IPS-18c (cell line): ENCODE measurements around the gene DNAH8.

Experiments
- H3K4me3 ChIP-seq: 2 replicates; pipeline ENCODE4 v1.7.0; 2013; ENCODE audit warnings: low read depth, mild to moderate bottlenecking, low read length, moderate library complexity; ENCODE audit not compliant: insufficient read depth
- H3K9me3 ChIP-seq: one replicate; pipeline ENCODE4 v1.6.1; 2013; ENCODE audit warnings: mild to moderate bottlenecking, low read length, moderate library complexity; ENCODE audit not compliant: control insufficient read depth, insufficient read depth

Gene DNAH8

DNA sequence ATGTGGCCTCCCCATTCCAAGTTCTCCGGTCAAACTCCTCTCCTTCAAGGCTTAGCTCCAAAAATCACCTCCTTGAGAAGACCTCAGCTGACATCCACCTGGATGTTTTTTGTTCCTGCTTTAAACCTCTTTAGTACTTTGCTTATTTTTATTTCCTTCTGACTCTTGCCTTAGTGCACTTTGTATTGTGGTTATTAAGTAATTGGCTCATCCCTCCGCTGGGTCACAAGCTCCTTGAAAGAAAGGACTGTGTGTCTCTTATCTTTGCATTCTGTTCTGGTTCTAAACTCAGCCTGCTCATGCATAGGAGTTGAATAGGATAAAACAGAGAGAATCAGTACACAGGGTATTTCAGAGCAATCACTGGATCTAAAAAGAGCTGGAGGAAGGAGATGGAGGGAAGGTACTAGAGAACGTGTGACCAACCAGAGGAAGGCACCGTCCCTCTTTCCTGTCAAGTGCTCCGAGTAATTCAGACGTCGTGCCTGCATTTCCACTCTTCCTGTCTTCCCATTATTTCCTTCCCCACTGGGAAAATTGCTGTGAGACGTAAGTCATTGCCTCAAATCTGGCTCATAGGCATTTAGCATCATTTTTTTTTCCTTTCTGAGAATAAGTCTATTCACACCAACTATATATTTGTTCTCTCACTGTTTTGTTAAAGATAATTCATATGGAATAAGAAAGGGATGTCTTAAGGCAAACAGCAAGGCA, 273.8 kb downstream of the DNAH8 start:
- no peak overlapping the region for H3K4me3 ChIP-seq

DNA sequence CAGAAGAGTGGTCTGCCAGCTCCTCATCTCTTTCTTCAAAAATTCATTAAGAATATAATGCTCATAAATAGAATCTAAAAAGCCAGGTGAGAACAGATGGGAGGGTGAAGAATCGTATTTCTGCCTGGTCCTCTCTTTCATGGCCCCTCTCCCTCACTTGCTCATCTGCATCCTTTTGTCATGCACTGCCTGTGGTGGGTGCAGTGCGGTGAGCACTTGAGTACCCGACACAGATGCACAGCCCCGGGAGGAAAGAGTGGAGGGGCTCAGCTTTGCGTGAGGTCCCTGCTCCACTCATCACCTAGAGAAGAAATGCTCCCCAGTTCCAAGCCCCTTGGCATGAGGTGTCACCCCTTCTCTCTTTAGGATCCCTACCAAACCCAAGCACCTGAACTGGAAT, 275.4 kb downstream of the DNAH8 start:
- H3K4me3 ChIP-seq, result no peak overlapping the region

More for the DNA sequence above, 273.8 kb downstream of the DNAH8 start:
- no peaks in the 10 kb centered on the region for H3K9me3 ChIP-seq

DNA sequence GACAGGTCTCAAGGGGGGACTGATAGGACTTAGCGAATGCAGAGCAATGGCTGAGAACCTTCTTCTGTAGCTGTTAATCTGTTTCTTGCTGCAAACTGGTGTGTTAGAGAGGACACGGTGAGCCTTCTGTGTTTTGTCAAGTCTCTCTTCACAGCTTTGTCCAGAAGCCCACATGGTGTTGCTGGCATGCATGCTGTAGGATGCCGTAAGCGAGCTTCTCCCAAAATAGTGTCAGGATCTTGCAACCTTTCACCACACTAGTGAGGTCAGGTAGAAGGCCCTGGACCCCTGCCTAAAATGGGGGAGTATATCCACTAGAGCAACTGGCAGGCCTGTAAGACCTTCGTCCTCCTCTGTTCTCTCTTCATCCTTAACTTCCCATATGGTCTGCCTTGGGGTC, 281.6 kb downstream of the DNAH8 start:
- H3K4me3 ChIP-seq, result no peak overlapping the region
- no peaks in the 10 kb centered on the region for H3K9me3 ChIP-seq

More for the DNA sequence above, 275.4 kb downstream of the DNAH8 start:
- H3K9me3 ChIP-seq, result no peaks in the 10 kb centered on the region

DNA sequence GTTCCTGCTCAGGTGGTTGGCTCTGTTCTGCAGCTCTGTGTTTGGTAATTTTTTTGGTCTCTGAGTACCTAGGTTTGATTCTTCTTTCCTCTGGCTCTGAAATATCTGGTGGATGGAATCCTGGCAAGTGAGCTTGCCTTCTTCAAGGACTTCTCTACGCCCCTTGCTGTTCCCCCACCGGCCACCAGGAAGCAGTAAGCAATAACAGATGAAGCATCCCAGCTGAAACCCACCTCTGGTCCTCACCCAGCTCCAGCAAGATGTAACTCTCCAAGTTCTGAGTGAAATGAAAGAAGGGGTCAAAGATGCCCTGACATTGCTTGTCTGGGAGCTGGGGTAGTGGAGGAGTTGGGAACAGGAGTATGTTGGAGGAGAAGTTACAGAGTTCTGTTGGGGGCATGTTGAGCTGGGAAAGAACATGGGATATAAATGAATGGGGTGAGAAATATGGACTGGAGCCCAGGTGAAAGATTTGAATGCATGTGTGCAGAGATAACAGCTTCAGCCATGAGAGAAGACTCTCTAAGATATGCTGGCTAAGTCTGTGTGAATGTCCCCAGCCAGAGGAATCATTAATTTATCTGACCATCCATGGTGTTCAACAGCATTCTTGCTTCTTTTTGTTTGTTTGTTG, 282.1 kb downstream of the DNAH8 start:
- H3K9me3 ChIP-seq, result no peaks in the 10 kb centered on the region
- H3K4me3 ChIP-seq, result no peak overlapping the region

DNA sequence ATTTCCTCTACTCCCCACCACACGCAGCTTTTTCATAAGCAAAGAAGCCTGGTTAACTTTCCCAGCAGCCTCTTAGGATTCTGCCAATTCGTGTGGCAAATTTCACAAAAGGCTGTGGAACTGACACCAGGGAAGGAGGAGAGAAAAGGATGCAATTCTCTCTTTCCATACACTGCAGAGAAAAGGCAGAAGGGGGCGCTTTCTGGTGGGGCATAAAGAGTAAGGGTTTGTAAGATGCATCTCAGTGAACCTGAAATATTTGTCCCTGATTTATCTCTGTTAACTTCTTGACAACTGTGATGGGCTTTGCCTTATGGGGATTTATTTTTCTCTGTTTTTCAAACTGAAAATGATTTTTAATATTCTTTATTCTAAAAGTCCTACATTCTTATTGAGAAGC, 288.0 kb downstream of the DNAH8 start:
- H3K9me3 ChIP-seq, result no peaks in the 10 kb centered on the region
- no peak overlapping the region for H3K4me3 ChIP-seq

DNA sequence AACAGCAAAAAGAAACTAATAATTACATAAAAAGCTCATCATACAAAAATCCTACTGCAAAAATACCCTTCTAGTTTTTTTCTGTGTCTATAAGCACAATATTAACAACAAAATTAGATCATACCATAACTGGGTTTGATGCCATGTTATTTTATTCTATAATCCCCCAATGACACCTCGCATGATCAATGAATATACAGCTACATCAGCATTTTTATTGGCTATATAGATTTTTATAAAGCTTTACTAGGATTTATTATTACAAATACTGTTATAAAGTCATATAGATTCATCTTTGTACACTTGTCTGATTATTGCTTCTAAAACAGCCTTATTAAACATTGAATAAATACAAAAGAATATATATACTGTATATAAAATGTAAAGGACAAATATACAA, 288.4 kb downstream of the DNAH8 start:
- Histone ChIP-seq H3K4me3 (no peak overlapping the region), H3K9me3 (no peaks in the 10 kb centered on the region)

DNA sequence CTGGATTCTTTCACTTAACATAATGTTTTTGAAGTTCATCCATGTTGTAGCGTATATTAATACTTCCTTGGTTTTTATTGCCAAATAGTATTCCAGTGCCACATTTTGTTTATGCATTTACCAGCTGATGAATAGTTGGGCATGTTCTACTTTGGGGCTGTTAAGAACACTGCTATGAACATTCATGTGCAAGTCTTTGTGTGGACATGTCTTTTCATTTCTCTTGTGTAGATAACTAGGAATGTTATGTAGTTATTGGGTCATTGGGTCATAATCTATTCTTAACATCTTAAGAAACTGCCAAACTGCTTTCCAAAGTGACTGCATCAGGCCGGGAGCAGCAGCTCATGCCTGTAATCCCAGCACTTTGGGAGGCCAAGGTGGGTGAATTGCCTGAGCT, 289.7 kb downstream of the DNAH8 start:
- no peak overlapping the region for H3K4me3 ChIP-seq
- no peaks in the 10 kb centered on the region for H3K9me3 ChIP-seq

DNA sequence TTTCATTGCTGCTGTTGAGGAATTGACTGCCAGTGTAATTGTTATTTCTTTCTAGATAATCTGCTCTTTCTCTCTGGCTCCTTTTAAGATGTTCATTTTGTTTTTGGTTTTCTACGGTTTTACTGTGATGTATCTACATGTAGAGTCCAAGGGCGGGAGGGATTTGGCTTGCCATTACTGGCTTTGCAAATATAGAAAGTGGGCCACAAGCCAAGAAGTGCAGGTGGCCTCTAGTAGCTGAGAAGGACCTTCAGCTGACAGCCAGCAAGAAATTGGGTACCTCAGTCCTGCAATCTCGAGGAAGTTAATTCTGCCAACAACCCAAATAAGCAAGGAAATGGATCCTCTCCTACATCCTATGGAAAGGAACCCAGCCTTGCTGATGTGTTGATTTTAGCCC, 290.7 kb downstream of the DNAH8 start:
- H3K4me3 ChIP-seq, result no peak overlapping the region
- H3K9me3 ChIP-seq, result no peaks in the 10 kb centered on the region

DNA sequence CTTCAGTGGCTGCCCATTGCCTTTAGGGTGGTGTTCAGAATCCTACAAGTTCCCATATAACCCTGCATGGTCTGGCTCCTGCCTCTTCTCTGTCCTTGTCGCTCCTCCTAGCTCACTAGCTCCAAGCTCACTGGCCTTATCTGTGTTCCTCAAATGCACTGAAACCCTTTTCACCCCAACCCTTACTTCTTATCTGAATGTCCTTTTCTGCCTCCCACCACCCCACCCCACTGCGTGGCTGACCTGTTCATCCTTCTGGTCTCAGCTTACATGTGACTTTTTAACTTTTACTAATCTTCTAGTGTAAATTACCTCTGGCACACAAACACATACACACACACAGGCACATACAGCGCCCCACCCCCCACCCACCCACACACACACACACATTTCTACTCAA, 292.5 kb downstream of the DNAH8 start:
- H3K9me3 ChIP-seq, result no peaks in the 10 kb centered on the region
- H3K4me3 ChIP-seq, result no peak overlapping the region

DNA sequence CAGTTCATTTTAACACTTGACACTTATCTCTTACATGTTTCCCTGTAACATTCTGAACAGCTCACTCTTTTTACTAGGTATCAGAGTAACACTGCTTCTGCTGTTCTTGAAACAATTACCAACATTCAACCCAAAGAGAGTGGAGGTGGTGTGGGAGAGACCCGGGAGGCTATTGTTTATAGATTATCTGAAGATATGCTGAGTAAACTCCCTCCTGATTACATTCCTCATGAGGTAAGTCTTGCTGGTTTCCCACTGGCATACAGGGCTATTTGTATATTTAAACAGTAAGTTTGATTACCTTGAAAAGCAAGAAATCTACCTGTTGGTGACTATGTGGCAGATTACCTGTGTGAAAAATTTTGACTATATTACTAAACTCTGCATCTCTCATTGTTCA, 293.6 kb downstream of the DNAH8 start:
- H3K9me3 ChIP-seq, result no peaks in the 10 kb centered on the region
- H3K4me3 ChIP-seq, result no peak overlapping the region

DNA sequence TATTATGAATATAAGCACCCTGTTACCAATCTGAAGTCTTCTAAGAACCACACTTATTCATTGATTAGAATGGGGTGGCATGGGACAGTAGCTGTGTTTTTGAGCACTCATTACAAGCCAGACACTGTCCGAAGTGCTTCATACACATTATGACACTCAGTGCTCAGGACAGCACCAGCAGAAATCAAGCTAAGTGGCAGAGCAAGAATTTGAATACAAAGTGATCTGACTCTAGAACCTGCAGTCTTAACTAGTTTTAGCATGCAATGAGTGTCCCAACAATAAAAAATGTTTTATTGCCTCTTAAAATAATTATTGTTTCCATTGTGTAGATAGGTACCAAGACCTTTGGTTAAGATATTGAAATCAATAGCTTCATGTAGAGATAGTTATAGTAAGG, 294.4 kb downstream of the DNAH8 start:
- no peak overlapping the region for H3K4me3 ChIP-seq
- H3K9me3 ChIP-seq, result no peaks in the 10 kb centered on the region

DNA sequence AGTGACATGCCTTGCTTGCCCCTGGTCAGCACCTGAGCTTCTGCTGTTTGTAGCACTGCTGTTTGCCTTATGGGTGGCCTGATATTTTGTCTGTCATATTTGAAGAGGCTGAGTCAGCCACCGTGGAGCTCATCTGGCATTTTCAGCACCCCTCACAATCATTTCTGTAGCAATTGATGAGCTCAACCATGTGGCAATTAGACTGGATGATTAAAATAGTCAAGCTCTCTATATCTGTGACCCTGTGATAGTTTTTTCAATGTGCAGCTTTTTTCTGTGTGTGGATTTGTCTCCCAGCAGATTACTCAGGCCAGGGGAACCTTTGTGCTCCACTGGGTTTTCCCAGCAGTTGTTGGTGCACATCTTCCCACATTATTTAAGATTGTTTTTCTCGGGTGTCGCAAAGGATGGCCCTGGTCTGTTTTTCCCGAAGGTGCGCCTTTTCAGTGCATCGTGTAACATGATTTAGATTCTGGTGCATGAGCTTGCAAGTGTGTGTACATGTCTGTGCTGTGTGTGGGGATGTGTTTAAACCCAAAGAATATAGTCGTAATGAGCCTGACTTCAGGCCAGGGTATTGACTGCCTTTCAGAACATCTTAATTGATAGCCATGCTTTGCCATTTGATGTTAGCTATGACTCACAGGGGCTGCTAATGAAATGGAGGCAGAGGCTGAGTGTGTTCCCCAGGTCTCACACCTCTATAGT, 301.9 kb downstream of the DNAH8 start:
- H3K4me3 ChIP-seq, result no peak overlapping the region
- no peaks in the 10 kb centered on the region for H3K9me3 ChIP-seq

DNA sequence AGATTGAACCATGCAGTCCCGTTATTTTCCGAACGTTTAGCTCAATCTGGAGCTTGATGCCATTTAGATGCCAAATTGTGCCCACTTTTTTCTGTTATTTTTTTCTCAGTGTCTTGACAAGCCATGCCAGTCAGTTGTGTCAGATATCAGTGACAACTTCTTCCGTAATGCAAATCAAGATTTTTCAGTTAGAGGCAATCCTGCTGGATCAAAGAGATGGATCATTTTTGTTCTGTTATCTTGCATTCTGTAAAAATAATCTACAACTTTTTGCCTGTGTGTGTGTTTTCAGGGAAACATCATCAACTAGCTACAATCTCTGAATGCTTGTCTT, 302.4 kb downstream of the DNAH8 start:
- no peaks in the 10 kb centered on the region for H3K9me3 ChIP-seq
- H3K4me3 ChIP-seq, result no peak overlapping the region

DNA sequence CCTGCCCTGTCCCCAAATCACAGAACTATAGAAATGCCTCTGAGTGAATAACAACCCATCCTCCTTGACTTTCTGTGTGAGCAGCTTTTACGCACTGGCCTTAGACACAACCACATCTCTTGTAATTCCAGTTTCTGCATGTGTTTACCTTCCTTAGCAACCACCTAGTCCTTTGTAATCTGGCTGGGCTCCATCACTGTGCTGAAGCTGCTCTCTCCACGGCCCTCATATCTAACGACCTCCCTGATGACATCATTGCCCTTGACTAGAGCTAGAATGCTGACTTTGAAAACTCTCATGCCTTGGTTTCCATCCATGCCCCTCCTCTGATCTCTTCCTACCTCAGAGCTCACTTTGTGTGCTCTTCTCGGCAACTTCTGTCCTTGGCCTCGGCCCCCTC, 303.0 kb downstream of the DNAH8 start:
- Histone ChIP-seq H3K4me3 (no peak overlapping the region), H3K9me3 (no peaks in the 10 kb centered on the region)

DNA sequence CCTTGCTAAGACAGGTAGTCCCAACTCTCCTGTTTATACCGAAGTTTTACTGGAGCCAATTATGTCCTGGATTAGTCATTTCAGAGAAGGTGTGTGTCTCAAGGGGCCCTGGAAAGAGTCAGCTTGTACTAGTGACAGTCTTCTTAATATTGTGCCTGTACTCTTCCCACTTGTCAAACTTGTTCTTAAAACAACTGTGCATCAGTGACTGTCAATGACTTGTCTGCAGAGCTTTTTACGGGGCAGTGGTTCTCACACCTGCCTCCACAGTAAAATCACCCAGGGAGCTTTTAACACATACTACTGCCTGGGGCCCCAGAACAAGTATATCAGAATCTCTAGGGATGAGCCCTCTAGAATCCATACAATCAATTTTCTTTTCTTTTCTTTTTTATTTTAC, 305.0 kb downstream of the DNAH8 start:
- H3K4me3 ChIP-seq, result no peak overlapping the region
- H3K9me3 ChIP-seq, result no peaks in the 10 kb centered on the region

DNA sequence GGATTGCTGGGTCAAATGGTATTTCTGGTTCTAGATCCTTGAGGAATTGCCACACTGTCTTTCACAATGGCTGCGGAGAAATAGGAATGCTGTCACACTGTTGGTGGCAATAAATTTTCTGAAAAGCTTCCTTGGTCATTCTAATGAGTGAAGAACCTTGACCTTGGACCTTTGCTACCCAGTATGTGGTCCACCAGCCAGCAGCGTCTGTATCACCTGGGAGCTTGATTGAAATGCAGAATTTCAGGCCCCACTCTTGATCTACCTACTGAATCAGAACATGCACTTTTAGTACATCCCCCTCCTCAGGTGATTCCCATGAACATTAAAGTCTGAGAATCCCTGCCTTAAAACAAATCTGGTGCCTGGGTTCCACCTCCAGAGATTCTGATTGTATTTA, 305.9 kb downstream of the DNAH8 start:
- Histone ChIP-seq H3K9me3 (no peaks in the 10 kb centered on the region), H3K4me3 (no peak overlapping the region; the same call in 1 of the 2 replicates)

DNA sequence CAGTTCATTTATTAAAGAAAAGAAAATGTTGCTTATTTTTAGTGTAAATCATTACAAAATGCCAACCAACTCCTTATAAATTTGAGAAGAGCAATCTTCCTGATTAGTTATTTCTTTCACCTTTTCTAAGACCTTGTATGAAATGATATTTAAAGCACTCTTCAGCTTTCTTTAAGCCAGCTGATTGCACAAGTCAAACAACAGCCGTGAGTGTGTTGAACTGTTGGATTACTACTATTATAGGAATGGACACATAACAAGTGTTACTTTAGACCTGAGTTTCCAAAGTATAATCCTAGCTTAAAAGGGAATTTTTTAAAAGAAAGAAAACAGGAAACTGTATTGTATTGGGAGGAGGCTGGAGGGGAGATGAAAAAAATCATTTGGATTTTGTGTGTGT, 306.7 kb downstream of the DNAH8 start:
- H3K9me3 ChIP-seq, result no peaks in the 10 kb centered on the region
- H3K4me3 ChIP-seq, result no peak overlapping the region

DNA sequence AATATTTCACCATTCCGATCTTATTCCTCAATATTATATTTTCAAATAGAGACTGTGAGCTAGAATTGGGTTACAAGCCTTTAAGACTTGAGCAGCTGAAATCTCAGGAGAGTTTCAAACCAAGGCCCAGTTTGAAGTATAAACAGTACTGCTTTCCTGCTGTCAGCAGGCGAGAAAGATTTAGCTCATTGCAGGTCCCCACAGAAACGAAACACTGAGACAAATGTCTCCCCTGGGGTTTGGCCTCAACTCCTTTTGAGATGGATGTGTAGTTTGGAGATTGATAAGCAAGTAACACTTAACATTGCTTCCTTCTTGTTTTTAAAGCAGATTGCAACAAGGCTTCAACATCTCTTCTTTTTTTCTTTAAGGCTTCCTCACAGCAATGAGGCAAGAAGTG, 311.1 kb downstream of the DNAH8 start:
- Histone ChIP-seq H3K4me3 (no peak overlapping the region), H3K9me3 (no peaks in the 10 kb centered on the region)
